Measurements from ENCODE around the gene PITPNB. TPM values are rescaled to one million over a fixed set of nuclear protein-coding genes. Genes with fewer than 3 reads are reported as not detected.

PITPNB gene
- polyA plus RNA-seq, 12 donors, result 34.8 to 64.2 (median 48.2) TPM; not detected in 1

GRCh38 chr22:27863001-27863400 is 56.1 kb downstream of the PITPNB start:
- DNase-seq, result no peak

GRCh38 chr22:27859336-27859735 is 59.7 kb downstream of the PITPNB start:
- DNase-seq, result no peak

DNA sequence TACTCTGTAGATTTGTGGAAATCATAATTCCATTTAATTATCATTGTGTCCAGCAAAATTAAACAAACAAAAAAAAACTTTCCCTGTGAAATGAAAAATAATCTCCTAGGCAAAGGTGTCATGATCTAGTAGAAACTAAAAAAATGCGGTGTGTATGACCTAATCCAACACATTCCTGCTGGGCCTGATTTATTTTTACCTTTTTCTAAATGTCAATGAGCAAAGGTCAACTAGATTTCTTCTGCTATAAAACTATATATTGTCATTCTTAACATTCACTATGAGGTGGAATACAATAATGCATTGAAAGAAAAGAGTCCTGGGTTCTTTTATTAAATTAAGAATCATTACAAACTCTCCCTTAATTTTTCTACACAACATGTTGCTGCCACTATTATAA is 60.4 kb downstream of the PITPNB start:
- DNase-seq, result no peak

GRCh38 chr22:27857443-27857842 is 61.6 kb downstream of the PITPNB start:
- DNase-seq, result no peak

- no peak for DNase-seq
Measured at GRCh38 chr22:27856386-27856785, 62.7 kb downstream of the PITPNB start.

GRCh38 chr22:27853424-27853823 is 65.6 kb downstream of the PITPNB start:
- DNase-seq, result no peak

DNA sequence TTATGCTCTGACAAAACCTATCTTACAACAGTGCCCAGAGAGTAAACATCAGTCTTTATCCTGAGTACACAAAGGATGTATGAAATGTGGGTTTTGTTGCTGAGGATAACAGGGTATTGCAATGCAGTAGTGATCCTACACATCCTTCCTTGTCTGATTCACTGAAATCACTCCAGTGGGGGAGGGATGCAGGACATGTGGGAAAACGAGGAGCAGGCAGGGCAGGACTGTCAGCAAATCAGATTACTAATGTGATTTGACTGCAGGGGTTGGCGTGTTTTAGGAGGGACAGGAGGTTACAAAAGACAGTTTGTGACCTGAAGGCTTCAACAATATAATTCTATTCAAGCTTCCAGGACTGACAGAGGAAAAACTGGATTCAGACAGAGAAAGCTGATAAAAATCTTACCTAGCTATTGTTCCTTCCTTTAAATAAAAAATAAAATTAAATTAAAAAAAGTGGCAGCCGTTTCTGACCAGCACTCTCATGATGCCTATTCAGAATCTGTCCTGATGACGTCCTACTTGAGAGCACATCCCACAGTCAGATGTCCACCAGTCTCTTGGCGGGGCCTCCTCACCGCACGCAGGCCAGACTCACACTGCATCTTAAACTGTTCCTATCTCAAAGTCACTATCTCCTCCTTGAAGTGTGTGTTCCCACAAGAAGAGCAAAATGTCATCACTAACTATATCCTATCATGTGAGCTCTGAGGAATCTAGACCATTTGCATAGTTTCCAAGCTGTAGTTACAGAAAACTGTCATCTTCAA is 66.9 kb downstream of the PITPNB start:
- no peak for DNase-seq

DNA sequence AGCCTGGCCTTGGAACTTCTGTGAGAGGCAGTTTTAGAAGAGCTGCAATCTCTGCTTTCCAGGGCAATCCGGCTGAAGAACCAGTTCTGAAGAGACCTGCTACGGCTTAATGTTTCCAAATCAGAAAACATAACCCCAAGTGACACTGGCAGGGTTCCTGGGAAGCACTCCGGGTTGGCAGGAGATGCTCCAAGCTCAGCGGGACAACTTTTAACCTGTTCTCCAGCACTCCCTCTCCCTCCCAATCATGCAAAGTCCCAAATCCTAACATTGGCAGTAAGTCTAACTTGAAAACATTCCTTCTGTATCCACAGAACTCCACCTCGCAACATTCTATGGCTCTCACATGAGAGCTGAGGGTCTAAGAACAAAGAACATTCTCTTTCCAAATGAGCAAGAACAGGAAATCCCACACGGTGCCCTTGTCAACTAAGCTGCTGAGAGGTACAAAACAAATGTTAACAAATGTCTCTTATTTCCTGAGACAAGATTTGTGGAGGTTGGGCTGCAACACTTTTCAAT is 69.0 kb downstream of the PITPNB start:
- DNase-seq, result peak; percentile 53

GRCh38 chr22:27848005-27848404 is 71.1 kb downstream of the PITPNB start:
- DNase-seq, result no peak

- DNase-seq, result no peak
Measured at GRCh38 chr22:27846910-27847309, 72.1 kb downstream of the PITPNB start.

DNA sequence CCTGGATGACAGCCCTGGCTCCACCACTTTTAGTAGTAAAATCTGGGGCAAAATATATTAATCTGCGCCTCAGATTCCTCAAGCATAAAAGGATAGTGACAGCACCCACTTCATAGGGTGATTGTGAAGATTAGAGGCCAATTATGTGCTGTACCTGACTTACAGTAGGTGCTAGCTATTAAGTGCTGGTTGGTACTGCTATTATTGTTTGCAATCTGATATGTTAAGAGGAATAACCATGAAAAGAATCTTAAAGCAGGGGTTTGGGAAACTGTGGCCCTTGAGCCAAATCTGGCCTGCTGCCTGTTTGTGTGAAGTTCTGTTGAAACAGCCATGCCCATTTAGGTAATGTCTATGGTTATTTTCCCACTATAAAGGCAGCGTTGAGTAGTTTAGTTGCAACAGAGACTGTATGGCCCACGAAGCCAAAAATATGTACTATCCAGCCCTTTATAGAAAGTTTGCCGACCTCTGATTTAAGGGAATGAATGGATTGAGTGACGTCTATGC is 72.8 kb downstream of the PITPNB start:
- no peak for DNase-seq

DNA sequence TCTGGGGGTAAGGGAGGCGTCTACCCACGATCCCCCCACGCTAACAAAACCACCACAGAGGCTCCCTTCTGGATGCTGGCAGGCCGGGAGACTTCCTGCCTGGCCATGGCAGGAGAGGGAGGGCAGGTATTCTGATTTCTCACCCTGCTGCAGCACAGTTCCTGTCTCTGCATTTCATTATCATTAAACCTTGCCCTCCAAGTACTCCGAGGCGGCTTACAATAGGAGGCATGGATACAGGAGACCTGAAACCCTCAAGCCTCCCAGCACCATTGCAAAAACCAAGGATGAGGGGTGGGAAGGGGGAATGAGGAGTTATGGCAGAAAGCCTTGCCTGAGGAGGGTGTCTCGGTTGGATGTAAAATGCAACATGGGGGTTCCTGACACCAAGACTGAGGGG is 73.4 kb downstream of the PITPNB start:
- DNase-seq, result no peak

- DNase-seq, result peak; percentile 74
Measured at GRCh38 chr22:27844656-27845591, 74.1 kb downstream of the PITPNB start.

DNA sequence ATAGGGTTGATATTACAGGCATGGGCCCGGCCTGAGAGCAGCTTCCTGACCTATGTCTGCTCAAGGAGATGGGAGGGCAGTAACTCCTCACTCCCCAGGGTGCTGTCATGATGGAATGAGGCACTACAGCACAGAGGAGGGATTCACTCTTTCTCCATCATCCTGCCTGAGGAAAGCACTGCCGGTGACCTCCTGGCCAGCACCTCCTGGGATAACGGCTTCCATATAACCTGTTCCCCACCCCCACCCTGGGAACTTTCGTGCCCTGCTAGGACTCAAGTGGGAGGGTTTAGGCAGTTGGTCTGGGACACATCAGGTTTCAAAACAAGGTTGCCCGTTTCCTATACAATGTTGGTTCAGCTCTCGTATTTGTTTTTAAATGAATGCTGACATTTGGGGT is 74.8 kb downstream of the PITPNB start:
- DNase-seq, result no peak

DNA sequence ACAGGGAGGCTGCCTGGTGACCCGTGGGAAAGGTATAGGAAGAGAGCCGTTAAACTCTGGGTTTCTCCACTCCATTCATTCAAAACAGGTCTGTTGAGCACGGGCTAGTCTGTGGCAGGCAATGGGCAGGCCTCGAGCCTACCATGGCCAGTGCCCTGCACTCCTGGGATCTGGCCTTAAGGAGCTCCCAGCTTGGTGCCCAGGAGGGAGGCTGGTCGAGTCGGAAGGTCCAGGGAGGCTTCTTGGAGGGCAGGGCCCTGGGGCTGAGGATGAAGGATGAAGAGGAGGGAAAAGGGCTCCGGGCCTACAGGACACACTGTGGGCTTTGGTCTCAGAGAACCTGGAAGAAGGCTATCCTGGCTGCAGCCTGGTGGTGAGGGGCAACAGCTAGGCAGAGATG is 75.6 kb downstream of the PITPNB start:
- no peak for DNase-seq

GRCh38 chr22:27842669-27843431 is 76.2 kb downstream of the PITPNB start:
- DNase-seq, result peak; percentile 66

DNA sequence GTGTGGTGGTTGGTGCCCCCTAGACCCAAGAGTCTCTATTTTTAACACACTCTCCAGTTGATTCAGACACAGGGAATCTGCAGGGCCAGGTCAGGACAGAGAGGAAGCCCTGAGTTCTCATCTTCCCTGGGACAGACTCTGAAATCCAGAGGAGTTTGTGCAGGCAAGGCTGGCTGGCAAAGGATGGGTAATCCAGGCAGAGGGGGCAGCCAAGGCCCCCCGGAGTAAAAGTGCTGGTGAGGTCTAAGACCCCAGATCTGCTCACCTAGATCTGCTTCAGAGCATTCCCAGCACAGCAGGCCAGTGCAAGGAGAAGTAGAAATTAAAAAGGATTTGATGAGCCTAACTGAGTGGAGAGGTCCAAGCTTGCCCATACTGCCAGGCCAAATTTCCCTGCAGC is 76.9 kb downstream of the PITPNB start:
- DNase-seq, result no peak

- no peak for DNase-seq
Measured at GRCh38 chr22:27840436-27840835, 78.6 kb downstream of the PITPNB start.

GRCh38 chr22:27839057-27839660 is 79.9 kb downstream of the PITPNB start:
- no peak for DNase-seq

DNA sequence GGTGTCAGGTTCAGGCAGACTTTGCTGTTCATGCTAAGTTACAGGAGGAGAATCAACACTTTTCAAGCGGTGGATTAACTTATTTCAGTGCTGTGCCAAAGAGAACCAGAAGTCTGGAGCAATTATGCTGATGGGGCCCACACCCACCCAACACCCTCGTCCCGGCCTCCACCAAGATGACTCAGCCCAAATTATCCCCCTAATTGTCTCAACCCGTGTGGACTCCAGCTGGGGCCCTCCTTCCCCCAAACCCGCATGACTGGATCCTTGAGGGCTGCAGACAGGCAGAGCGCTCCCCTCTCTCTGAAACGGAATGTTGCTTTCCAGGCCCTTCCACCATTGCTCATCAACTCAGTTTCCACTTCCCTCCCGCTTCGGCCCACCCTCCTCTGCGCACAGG is 82.9 kb downstream of the PITPNB start:
- DNase-seq, result no peak

DNA sequence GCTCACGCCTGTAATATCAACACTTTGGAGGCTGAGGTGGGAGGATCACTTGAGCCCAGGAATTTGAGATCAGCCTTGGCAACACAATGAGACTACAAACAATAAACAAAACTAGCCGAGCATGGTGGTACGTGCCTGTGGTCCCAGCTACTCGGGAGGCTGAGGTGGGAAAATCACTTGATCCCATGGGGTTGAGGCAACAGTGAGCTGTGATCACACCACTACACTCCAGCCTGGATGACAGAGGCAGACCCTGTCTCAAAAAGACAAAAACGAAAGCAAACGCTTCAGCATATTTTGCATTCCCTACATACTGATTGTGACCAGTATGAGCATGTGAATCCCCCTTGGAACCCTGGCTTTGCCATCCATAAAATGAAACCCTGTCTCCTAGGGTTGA is 83.6 kb downstream of the PITPNB start:
- DNase-seq, result no peak

All from muscle of arm (tissue), 12 donors.